Neural progenitor cell (in vitro differentiated cells): ENCODE measurements around the gene CDC16.

Source experiments
- CTCF ChIP-seq: fragments of 200-600 bp; sonication (generic); IDR thresholded peaks from 2 replicates; pipeline ENCODE4 v1.5.1; 2017; ENCODE audit warnings: antibody characterized with exemption, mild to moderate bottlenecking
- EZH2 ChIP-seq: fragments of 200-600 bp; sonication (generic); IDR thresholded peaks from 2 replicates; pipeline ENCODE4 v1.6.1; 2017; ENCODE audit warnings: antibody characterized with exemption, mild to moderate bottlenecking, moderate library complexity

DNA sequence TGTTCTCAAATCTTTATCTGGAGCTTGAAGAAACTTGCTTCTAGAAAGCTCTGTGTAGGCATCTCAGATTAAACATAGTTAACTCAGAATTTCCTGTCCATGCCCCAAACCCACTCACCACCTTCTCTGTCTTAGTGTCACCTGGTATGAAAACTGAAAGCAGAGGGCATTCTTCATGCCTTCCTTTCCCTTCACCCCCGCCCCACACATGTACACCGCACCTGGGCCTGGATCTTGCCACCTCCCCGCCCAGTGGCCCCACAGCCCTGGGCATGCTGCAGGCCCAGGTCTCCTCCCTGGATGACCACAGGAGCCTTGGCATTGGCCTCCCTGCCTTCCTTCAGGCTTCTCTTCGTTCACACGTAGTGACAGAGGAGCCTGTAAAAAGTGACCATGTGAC lies 39.8 kb upstream of the CDC16 start:
- TF ChIP-seq EZH2, result no peak
- no peak for TF ChIP-seq CTCF
